Measurements from ENCODE around the gene ST3GAL5.
"Not testable (repeated sequence)": the region's sequence is repeated elsewhere in the genome, so short reads cannot be mapped to it uniquely, and the experiment has no call there.

ST3GAL5 gene

GRCh38 chr2:85894554-85895278 is 5.9 kb upstream of the ST3GAL5 start:
- DNase-seq (ENCODE audit: low read depth in 2 of 3, low spot score in 2 of 3) = not testable (repeated sequence)

- no peak for DNase-seq (ENCODE audit: low read depth in 2 of 3, low spot score in 2 of 3)
Measured at GRCh38 chr2:85893428-85894258, 4.9 kb upstream of the ST3GAL5 start.

GRCh38 chr2:85892216-85892944 is 3.6 kb upstream of the ST3GAL5 start:
- no peak for DNase-seq (ENCODE audit: low read depth in 2 of 3, low spot score in 2 of 3)

GRCh38 chr2:85890522-85891176 is 1.9 kb upstream of the ST3GAL5 start:
- DNase-seq (ENCODE audit: low read depth in 2 of 3, low spot score in 2 of 3) = no peak

GRCh38 chr2:85889627-85890281 is 964 bp upstream of the ST3GAL5 start:
- DNase-seq (ENCODE audit: low read depth in 2 of 3, low spot score in 2 of 3) = no peak

- peak in 2 of 3 experiments; percentile 17 to 22 for DNase-seq (ENCODE audit: low read depth in 2 of 3, low spot score in 2 of 3)
Measured at GRCh38 chr2:85888020-85888683, 638 bp downstream of the ST3GAL5 start.

GRCh38 chr2:85887566-85888019 is 1.2 kb downstream of the ST3GAL5 start:
- DNase-seq (ENCODE audit: low read depth in 2 of 3, low spot score in 2 of 3) = peak; percentile 18 to 36 (median 34)

GRCh38 chr2:85886590-85886989 is 2.2 kb downstream of the ST3GAL5 start:
- DNase-seq (ENCODE audit: low read depth in 2 of 3, low spot score in 2 of 3) = no peak

- DNase-seq (ENCODE audit: low read depth in 2 of 3, low spot score in 2 of 3) = no peak
Measured at GRCh38 chr2:85886141-85886540, 2.6 kb downstream of the ST3GAL5 start.

- DNase-seq (ENCODE audit: low read depth in 2 of 3, low spot score in 2 of 3) = not testable (repeated sequence)
Measured at GRCh38 chr2:85881781-85882180, 7.0 kb downstream of the ST3GAL5 start.

GRCh38 chr2:85880716-85881328 is 8.0 kb downstream of the ST3GAL5 start:
- not testable (repeated sequence) for DNase-seq (ENCODE audit: low read depth in 2 of 3, low spot score in 2 of 3)

- DNase-seq (ENCODE audit: low read depth in 2 of 3, low spot score in 2 of 3) = no peak
Measured at GRCh38 chr2:85878719-85879370, 9.9 kb downstream of the ST3GAL5 start.

GRCh38 chr2:85875350-85876050 is 13.3 kb downstream of the ST3GAL5 start:
- DNase-seq (ENCODE audit: low read depth in 2 of 3, low spot score in 2 of 3) = no peak

GRCh38 chr2:85873679-85874078 is 15.1 kb downstream of the ST3GAL5 start:
- no peak for DNase-seq (ENCODE audit: low read depth in 2 of 3, low spot score in 2 of 3)

GRCh38 chr2:85872536-85873161 is 16.1 kb downstream of the ST3GAL5 start:
- no peak for DNase-seq (ENCODE audit: low read depth in 2 of 3, low spot score in 2 of 3)

- DNase-seq (ENCODE audit: low read depth in 2 of 3, low spot score in 2 of 3) = no peak
Measured at GRCh38 chr2:85871494-85872164, 17.2 kb downstream of the ST3GAL5 start.

- no peak for DNase-seq (ENCODE audit: low read depth in 2 of 3, low spot score in 2 of 3)
Measured at GRCh38 chr2:85868822-85869221, 20.0 kb downstream of the ST3GAL5 start.
